BLaER1 (cell line): ENCODE data around the gene PARM1.

Source experiments
- H3K27ac ChIP-seq: shearing (Covaris generic); formaldehyde crosslinking; 2 replicates; pipeline ENCODE4 v1.8.1; 2022
- H3K27me3 ChIP-seq: shearing (Covaris generic); formaldehyde crosslinking; 2 replicates; pipeline ENCODE4 v1.8.1; 2022
- H3K36me3 ChIP-seq: shearing (Covaris generic); formaldehyde crosslinking; 2 replicates; pipeline ENCODE4 v1.8.1; 2022
- H3K4me1 ChIP-seq: shearing (Covaris generic); formaldehyde crosslinking; 2 replicates; pipeline ENCODE4 v1.8.1; 2022
- H3K4me2 ChIP-seq: shearing (Covaris generic); formaldehyde crosslinking; 2 replicates; pipeline ENCODE4 v1.8.1; 2022
- H3K4me3 ChIP-seq: shearing (Covaris generic); formaldehyde crosslinking; 2 replicates; pipeline ENCODE4 v1.8.1; 2022
- H3K9ac ChIP-seq: shearing (Covaris generic); formaldehyde crosslinking; 2 replicates; pipeline ENCODE4 v1.8.1; 2022
- H3K9me3 ChIP-seq: shearing (Covaris generic); formaldehyde crosslinking; 2 replicates; pipeline ENCODE4 v1.8.1; 2022
- H4K20me1 ChIP-seq: shearing (Covaris generic); formaldehyde crosslinking; 2 replicates; pipeline ENCODE4 v1.8.1; 2022
- Cebpa-rat ChIP-seq: shearing (Covaris generic); IDR thresholded peaks from 2 replicates; pipeline ENCODE4 v1.8.1; 2022

PARM1 gene

DNA sequence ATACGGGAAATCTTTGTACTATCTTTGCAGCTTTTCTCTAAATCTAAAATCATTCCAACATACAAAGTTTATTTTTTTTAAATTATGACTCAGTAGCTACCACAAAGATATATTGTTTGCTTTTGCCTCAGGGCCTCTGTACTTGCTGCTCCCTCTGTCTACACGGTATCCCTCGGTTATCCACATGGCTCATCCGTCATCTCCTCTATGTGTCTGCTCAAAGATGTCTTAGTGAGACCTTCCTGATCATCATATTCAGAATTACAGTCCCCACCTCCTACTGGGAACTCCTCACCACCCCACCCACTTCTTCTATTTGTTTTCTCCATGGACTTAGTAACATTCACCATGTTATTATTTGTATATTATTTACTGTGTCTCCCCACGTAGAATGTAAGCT lies 107.8 kb downstream of the PARM1 start:
- Histone ChIP-seq H4K20me1 (no peaks in the 10 kb centered on the region), H3K4me1 (peaks cover 8% of the 10 kb centered on the region; the same call in 1 of the 2 replicates), H3K27ac (no peak overlapping the region), H3K9me3 (0 out of 2 replicates have a peak, but pooled peaks cover 6% of the 10 kb centered on the region), H3K9ac (no peak overlapping the region), H3K4me3 (no peak overlapping the region), H3K27me3 (no peaks in the 10 kb centered on the region), H3K36me3 (no peaks in the 10 kb centered on the region), H3K4me2 (no peak overlapping the region)
- no peak for TF ChIP-seq Cebpa-rat

DNA sequence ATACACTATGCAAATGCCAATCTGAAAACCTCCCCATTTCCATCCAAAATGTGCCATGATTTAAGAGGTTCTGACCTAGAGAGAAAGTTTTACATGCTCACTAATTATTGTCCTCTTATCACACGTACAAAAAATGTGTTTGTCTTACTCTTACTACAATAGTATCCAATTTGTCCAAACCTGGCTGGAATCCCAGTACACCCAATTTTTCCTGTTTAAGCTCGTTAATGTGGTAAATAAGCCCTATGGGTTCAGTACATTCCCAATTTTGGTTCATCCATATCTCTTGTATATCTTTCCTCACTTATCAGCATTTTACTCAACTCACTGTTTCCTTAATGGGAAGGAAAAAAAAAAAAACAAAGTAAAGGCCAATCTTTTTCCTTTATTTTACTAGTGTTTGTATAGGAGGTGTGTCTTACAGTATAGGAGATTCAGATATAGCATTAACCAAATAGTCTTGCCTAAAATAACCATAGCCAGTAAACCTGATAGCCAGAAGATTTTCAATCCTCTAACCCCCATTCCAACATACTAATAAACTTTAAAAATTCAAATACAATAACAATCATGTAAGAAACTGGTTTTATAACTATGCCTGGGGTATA lies 109.8 kb downstream of the PARM1 start:
- Histone ChIP-seq H3K4me1 (no peaks in the 10 kb centered on the region), H4K20me1 (no peaks in the 10 kb centered on the region), H3K9ac (no peak overlapping the region), H3K9me3 (0 out of 2 replicates have a peak, but pooled peaks cover 6% of the 10 kb centered on the region), H3K27ac (no peak overlapping the region), H3K4me2 (no peak overlapping the region), H3K4me3 (no peak overlapping the region), H3K27me3 (no peaks in the 10 kb centered on the region), H3K36me3 (no peaks in the 10 kb centered on the region)
- no peak for TF ChIP-seq Cebpa-rat

GRCh38 chr4:75046226-75046625 lies 113.3 kb downstream of the PARM1 start:
- no peak for TF ChIP-seq Cebpa-rat

GRCh38 chr4:75046641-75047040 lies 113.7 kb downstream of the PARM1 start:
- Histone ChIP-seq H3K9ac (no peak overlapping the region), H3K4me3 (no peak overlapping the region), H3K27me3 (no peaks in the 10 kb centered on the region), H3K4me1 (no peaks in the 10 kb centered on the region), H3K9me3 (0 out of 2 replicates have a peak, but pooled peaks cover 6% of the 10 kb centered on the region), H3K27ac (no peak overlapping the region), H3K36me3 (no peaks in the 10 kb centered on the region), H4K20me1 (no peaks in the 10 kb centered on the region), H3K4me2 (no peak overlapping the region)
- no peak for TF ChIP-seq Cebpa-rat

More at GRCh38 chr4:75046226-75046625, 113.3 kb downstream of the PARM1 start:
- 0 out of 2 replicates have a peak, but pooled peaks cover 6% of the 10 kb centered on the region for H3K9me3 ChIP-seq
- no peak overlapping the region for H3K4me3 ChIP-seq
- H3K9ac ChIP-seq = no peak overlapping the region
- H3K27ac ChIP-seq = no peak overlapping the region
- no peaks in the 10 kb centered on the region for H4K20me1 ChIP-seq
- no peaks in the 10 kb centered on the region for H3K27me3 ChIP-seq
- no peaks in the 10 kb centered on the region for H3K4me1 ChIP-seq
- H3K4me2 ChIP-seq = no peak overlapping the region
- H3K36me3 ChIP-seq = no peaks in the 10 kb centered on the region

- 0 out of 2 replicates have a peak, but pooled peaks cover 6% of the 10 kb centered on the region for H3K9me3 ChIP-seq
- no peaks in the 10 kb centered on the region for H3K27me3 ChIP-seq
- no peak for TF ChIP-seq Cebpa-rat
- H3K4me3 ChIP-seq = no peak overlapping the region
- H3K4me1 ChIP-seq = no peaks in the 10 kb centered on the region
- no peak overlapping the region for H3K4me2 ChIP-seq
- no peaks in the 10 kb centered on the region for H3K36me3 ChIP-seq
- H3K9ac ChIP-seq = no peak overlapping the region
- H3K27ac ChIP-seq = no peak overlapping the region
- H4K20me1 ChIP-seq = no peaks in the 10 kb centered on the region
Measured at GRCh38 chr4:75048208-75048879, 115.4 kb downstream of the PARM1 start.

GRCh38 chr4:75051431-75051830 lies 118.5 kb downstream of the PARM1 start:
- no peaks in the 10 kb centered on the region for H3K27me3 ChIP-seq
- no peaks in the 10 kb centered on the region for H3K9me3 ChIP-seq
- no peak overlapping the region for H3K9ac ChIP-seq
- no peak overlapping the region for H3K27ac ChIP-seq
- no peaks in the 10 kb centered on the region for H3K4me1 ChIP-seq
- no peak overlapping the region for H3K4me3 ChIP-seq
- no peaks in the 10 kb centered on the region for H3K36me3 ChIP-seq
- no peak overlapping the region for H3K4me2 ChIP-seq
- no peaks in the 10 kb centered on the region for H4K20me1 ChIP-seq
- no peak for TF ChIP-seq Cebpa-rat

GRCh38 chr4:75053352-75053751 lies 120.4 kb downstream of the PARM1 start:
- no peak overlapping the region for H3K27ac ChIP-seq
- no peaks in the 10 kb centered on the region for H3K27me3 ChIP-seq
- no peak overlapping the region for H3K9ac ChIP-seq
- no peak overlapping the region for H3K4me2 ChIP-seq
- TF ChIP-seq Cebpa-rat = no peak
- H3K4me3 ChIP-seq = no peak overlapping the region
- H3K9me3 ChIP-seq = no peaks in the 10 kb centered on the region
- H3K36me3 ChIP-seq = no peaks in the 10 kb centered on the region
- H4K20me1 ChIP-seq = no peaks in the 10 kb centered on the region
- no peaks in the 10 kb centered on the region for H3K4me1 ChIP-seq

DNA sequence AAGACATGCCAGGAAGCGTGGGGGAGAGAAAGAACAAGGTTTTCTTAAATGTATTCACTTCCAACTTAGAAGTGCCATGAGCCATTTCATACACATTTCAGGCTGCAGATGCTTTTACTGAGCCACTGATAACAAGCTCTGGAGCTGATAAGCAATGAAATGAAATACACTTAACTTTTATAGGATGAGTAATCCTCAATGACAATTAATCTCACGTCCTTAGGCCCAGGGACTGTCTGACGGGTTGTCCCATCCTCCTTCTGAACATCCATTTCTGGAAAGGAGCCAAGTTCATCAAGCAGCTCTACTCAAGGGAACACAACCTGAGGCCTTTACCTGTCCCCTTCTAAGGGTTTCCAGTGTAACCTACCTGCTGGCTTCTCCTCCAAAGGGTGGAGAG lies 121.2 kb downstream of the PARM1 start:
- no peak overlapping the region for H3K27ac ChIP-seq
- TF ChIP-seq Cebpa-rat = no peak
- no peaks in the 10 kb centered on the region for H3K9me3 ChIP-seq
- H4K20me1 ChIP-seq = no peaks in the 10 kb centered on the region
- H3K36me3 ChIP-seq = no peaks in the 10 kb centered on the region
- H3K4me1 ChIP-seq = no peaks in the 10 kb centered on the region
- no peak overlapping the region for H3K4me3 ChIP-seq
- H3K4me2 ChIP-seq = no peak overlapping the region
- no peak overlapping the region for H3K9ac ChIP-seq
- no peaks in the 10 kb centered on the region for H3K27me3 ChIP-seq

DNA sequence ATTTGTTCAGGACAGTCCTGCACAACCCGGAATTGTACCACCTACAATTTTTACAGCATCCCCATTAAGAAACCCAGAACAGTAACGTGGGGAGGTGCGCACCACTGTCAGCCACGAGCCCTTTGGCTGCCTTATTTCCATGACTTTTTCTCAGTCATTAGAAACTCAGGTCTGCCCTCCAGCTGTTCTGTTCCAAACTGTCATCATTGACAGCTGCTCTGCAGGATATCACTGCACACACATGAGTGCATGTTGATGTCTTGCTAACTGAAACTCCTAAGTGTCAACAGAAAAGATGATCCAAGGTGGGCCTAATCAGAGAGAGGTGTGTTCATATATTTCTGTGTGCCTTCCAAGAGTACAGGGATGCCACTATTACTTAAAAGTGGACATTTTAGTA lies 123.4 kb downstream of the PARM1 start:
- Histone ChIP-seq H3K9ac (no peak overlapping the region), H3K27me3 (no peaks in the 10 kb centered on the region), H3K4me1 (no peaks in the 10 kb centered on the region), H4K20me1 (no peaks in the 10 kb centered on the region), H3K36me3 (no peaks in the 10 kb centered on the region), H3K9me3 (no peaks in the 10 kb centered on the region), H3K4me3 (no peak overlapping the region), H3K4me2 (no peak overlapping the region), H3K27ac (no peak overlapping the region)
- no peak for TF ChIP-seq Cebpa-rat

GRCh38 chr4:75057369-75057768 lies 124.5 kb downstream of the PARM1 start:
- no peak for TF ChIP-seq Cebpa-rat
- no peak overlapping the region for H3K27ac ChIP-seq

More at GRCh38 chr4:75057369-75057768, 124.5 kb downstream of the PARM1 start:
- Histone ChIP-seq H4K20me1 (no peaks in the 10 kb centered on the region), H3K9ac (no peak overlapping the region), H3K4me1 (no peaks in the 10 kb centered on the region), H3K4me3 (no peak overlapping the region), H3K4me2 (no peak overlapping the region), H3K27me3 (no peaks in the 10 kb centered on the region), H3K9me3 (no peaks in the 10 kb centered on the region), H3K36me3 (no peaks in the 10 kb centered on the region)
